GM12878 (cell line): ENCODE results near the gene CHD1L. TPM values are rescaled to one million over a fixed set of nuclear protein-coding genes. Genes with fewer than 3 reads are reported as not detected.

Source experiments
- ATAC-seq: fragments of 200-7000 bp; cut with Tn5 transposase; 3 replicates; pipeline ENCODE4 v1.9.1; 2020; ENCODE audit warnings: mild to moderate bottlenecking, moderate library complexity
- BruUV-seq: library from RNA; stranded (reverse); fragments of 400-500 nt; replicated peaks from 2 replicates; lab custom pipeline; 2021; lab: Mats Ljungman, UMichigan
- CTCF ChIA-PET: fragments of 300-600 bp; sonication (Branson Sonifier 250); formaldehyde crosslinking; extraction: SDS; loops from one replicate; lab custom pipeline; 2021; ENCODE audit warnings: inconsistent platforms; lab: Yijun Ruan, JAX
- POLR2A ChIA-PET: fragments of 350-600 bp; formaldehyde crosslinking; extraction: SDS; loops from one replicate; lab custom pipeline; 2021; ENCODE audit warnings: inconsistent platforms; lab: Charles Lee
- RAD21 ChIA-PET: fragments of 300-600 bp; sonication (Branson Sonifier 250); formaldehyde crosslinking; loops from one replicate; lab custom pipeline; 2023; ENCODE audit warnings: antibody characterized with exemption; ENCODE audit not compliant: unreplicated experiment; lab: Charles Lee
- SMC1A ChIA-PET: fragments of 300-600 bp; sonication (Branson Sonifier 250); formaldehyde crosslinking; loops from one replicate; lab custom pipeline; 2023; ENCODE audit not compliant: unreplicated experiment, uncharacterized antibody; lab: Charles Lee
- DNase-seq: peaks from one replicate; pipeline ENCODE4 v3.0.0-alpha.2; 2011; ENCODE audit warnings: low read depth, low spot score
- FAIRE-seq: peaks from 3 replicates; lab custom pipeline; 2011; peaks lifted over from hg19 to GRCh38; lab: Jason Lieb, UNC
- H2AFZ ChIP-seq: 2 replicates; pipeline ENCODE4 v1.6.0; 2011; ENCODE audit warnings: low read depth, low read length, control low read depth; ENCODE audit not compliant: control insufficient read depth
- H3K27ac ChIP-seq: 2 replicates; pipeline ENCODE4 v1.5.1; 2011; ENCODE audit warnings: control low read depth; ENCODE audit not compliant: control insufficient read depth, insufficient read depth
- H3K27me3 ChIP-seq, 2 experiments: replicated peaks in 1 of 2; 2 replicates each; pipeline versions ENCODE4 v1.6.0 to v1.6.1; 2011; ENCODE audit warnings: low read length in 1 of 2; ENCODE audit not compliant: control insufficient read depth in 2 of 2, insufficient read depth in 2 of 2
- H3K36me3 ChIP-seq, 2 experiments: 2 replicates each; pipeline ENCODE4 v1.5.1; 2011; ENCODE audit warnings: low read length in 1 of 2; ENCODE audit not compliant: control insufficient read depth in 2 of 2, insufficient read depth in 2 of 2
- H3K4me1 ChIP-seq: 2 replicates; pipeline ENCODE4 v1.6.1; 2011; ENCODE audit warnings: mild to moderate bottlenecking, low read length, moderate library complexity, mixed read lengths; ENCODE audit not compliant: control insufficient read depth, insufficient read depth
- H3K4me2 ChIP-seq: 2 replicates; pipeline ENCODE4 v1.6.0; 2011; ENCODE audit warnings: control low read depth; ENCODE audit not compliant: control insufficient read depth, insufficient read depth
- H3K4me3 ChIP-seq: fragments of 200-600 bp; sonication (generic); 2 replicates; pipeline ENCODE4 v1.5.1; 2016
- H3K79me2 ChIP-seq: 2 replicates; pipeline ENCODE4 v1.6.0; 2011; ENCODE audit warnings: low read length; ENCODE audit not compliant: control insufficient read depth, insufficient read depth
- H3K9ac ChIP-seq: 2 replicates; pipeline ENCODE4 v1.8.0; 2011; ENCODE audit warnings: low read length, control low read depth, mixed read lengths; ENCODE audit not compliant: control insufficient read depth, insufficient read depth
- H3K9me3 ChIP-seq: replicated peaks from 3 replicates; pipeline ENCODE4 v1.5.1; 2011; ENCODE audit warnings: mild to moderate bottlenecking, low read length; ENCODE audit not compliant: control insufficient read depth, insufficient read depth
- H4K20me1 ChIP-seq: 2 replicates; pipeline ENCODE4 v1.6.0; 2011; ENCODE audit not compliant: control insufficient read depth, insufficient read depth
- IKZF2 ChIP-seq, 2 experiments: fragments of 450-650 bp; IDR thresholded peaks; 2 replicates each; pipeline ENCODE4 v1.6.1; 2017; ENCODE audit warnings: mild to moderate bottlenecking in 2 of 2, moderate library complexity in 2 of 2
- IRF5 ChIP-seq: fragments of 450-650 bp; IDR thresholded peaks from 2 replicates; pipeline ENCODE4 v1.6.1; 2017; ENCODE audit warnings: borderline replicate concordance
- MYB ChIP-seq: fragments of 150-350 bp; IDR thresholded peaks from 2 replicates; pipeline ENCODE4 v1.6.1; 2014; ENCODE audit warnings: mild to moderate bottlenecking, low read depth, low read length, borderline replicate concordance
- PBX3 ChIP-seq: IDR thresholded peaks from 2 replicates; pipeline ENCODE4 v1.6.1; 2011; ENCODE audit warnings: mild to moderate bottlenecking, low read depth, low read length, moderate library complexity; ENCODE audit not compliant: insufficient replicate concordance
- RBBP5 ChIP-seq: fragments of 200-600 bp; sonication (generic); conservative IDR thresholded peaks from 2 replicates; pipeline ENCODE4 v1.6.1; 2016
- STAT3 ChIP-seq: IDR thresholded peaks from 2 replicates; pipeline ENCODE4 v1.6.1; 2011; ENCODE audit warnings: low read depth, low read length, improper control_type of control experiment
- WGBS: methylation state at CpG from one replicate; pipeline ENCODE4 v1.1.6; 2016; ENCODE audit warnings: low lambda C conversion rate; ENCODE audit not compliant: insufficient replicate concordance, insufficient coverage; ENCODE audit errors: missing lambda C conversion rate; 5-methylcytosine and 5-hydroxymethylcytosine counted together
- in situ Hi-C: fragments of 300-500 bp; cut with MboI; formaldehyde crosslinking; loops from 9 replicates; pipeline ENCODE4 v1.14.3; 2018; ENCODE audit warnings: mixed read lengths
- intact Hi-C: fragments of 100-400 bp; cut with micrococcal nuclease; formaldehyde crosslinking; loops from one replicate; pipeline ENCODE4 v1.14.2; 2022; ENCODE audit not compliant: unreplicated experiment
- polyA plus RNA-seq, 11 experiments: library from polyadenylated mRNA; depleted of rRNA in 4 of 11; unstranded in 6 of 11; stranded (reverse) in 5 of 11; fragments of >200 nt; fragmentation: Nextera tagmentation in 4 of 11; fragmentation: Illumina TruSeq in 1 of 11; extraction: Ambion mirVana in 4 of 11; extraction: Trizol in 1 of 11; gene quantifications; 1 replicate in 1 of 11; 2 replicates in 10 of 11; pipeline versions ENCODE4 v1.2.1 to v1.2.3, GENCODE V29; 2011 to 2016; ENCODE audit warnings: inconsistent platforms in 2 of 11, missing spikeins in 2 of 11, low read depth in 1 of 11
- total RNA-seq, 4 experiments: library from RNA; depleted of rRNA in 3 of 4; stranded (reverse); fragments of >200 nt in 3 of 4; fragmentation: Illumina TruSeq in 1 of 4; extraction: Trizol in 1 of 4; gene quantifications; 2 replicates each; pipeline versions ENCODE4 v1.2.1 to v1.2.3, GENCODE V29; 2013 to 2021
- TF ChIP-seq, protein P1 (sequence below): IDR thresholded peaks from 2 replicates; pipeline ENCODE4 v1.6.1; 2012; ENCODE audit warnings: improper control_type of control experiment, low read depth, low read length; ENCODE audit not compliant: insufficient replicate concordance

The CHD1L gene
- total and polyA plus RNA-seq, 10 of the 15 experiments (the other 5 are each of a cell fraction or from before 2014, with no cell fraction given): 21.2 to 54.2 (median 44.5) TPM

DNA sequence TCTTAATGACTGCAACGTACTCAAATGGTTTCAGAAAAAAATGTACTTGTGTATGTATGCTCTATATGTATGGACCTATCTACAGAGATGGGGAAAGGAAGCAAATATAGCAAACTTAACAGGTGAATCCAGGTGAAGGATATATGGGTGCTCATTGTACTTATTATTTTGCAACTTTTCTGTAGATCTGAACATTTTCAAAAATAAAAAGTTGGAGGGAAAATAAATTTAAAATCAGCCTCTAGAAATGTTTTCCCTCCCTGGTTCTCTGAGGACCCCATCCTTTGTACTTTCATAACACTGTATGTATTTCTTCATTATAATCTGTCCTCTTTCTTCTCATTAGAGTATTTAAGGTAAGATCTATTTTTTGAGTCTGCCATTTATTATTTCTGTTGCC, 35.3 kb upstream of the CHD1L start:
- Histone ChIP-seq H3K9me3 (no peaks in the 10 kb centered on the region), H3K79me2 (no peaks in the 10 kb centered on the region), H3K9ac (no peak overlapping the region), H3K4me3 (no peak overlapping the region), H3K36me3 (no peaks in the 10 kb centered on the region), H3K4me1 (no peaks in the 10 kb centered on the region), H2AFZ (no peak overlapping the region), H4K20me1 (no peaks in the 10 kb centered on the region), H3K27me3 (no peaks in the 10 kb centered on the region), H3K4me2 (no peak overlapping the region), H3K27ac (no peak overlapping the region)
- DNase-seq: no peak
- SMC1A ChIA-PET: no interaction called here
- TF ChIP-seq RBBP5 (no peak), MYB (no peak), STAT3 (no peak), IKZF2 (IDR thresholded peaks at IDR 0.05) (no peak), PBX3 (no peak), IRF5 (no peak)
- TF ChIP-seq, protein P1, sequence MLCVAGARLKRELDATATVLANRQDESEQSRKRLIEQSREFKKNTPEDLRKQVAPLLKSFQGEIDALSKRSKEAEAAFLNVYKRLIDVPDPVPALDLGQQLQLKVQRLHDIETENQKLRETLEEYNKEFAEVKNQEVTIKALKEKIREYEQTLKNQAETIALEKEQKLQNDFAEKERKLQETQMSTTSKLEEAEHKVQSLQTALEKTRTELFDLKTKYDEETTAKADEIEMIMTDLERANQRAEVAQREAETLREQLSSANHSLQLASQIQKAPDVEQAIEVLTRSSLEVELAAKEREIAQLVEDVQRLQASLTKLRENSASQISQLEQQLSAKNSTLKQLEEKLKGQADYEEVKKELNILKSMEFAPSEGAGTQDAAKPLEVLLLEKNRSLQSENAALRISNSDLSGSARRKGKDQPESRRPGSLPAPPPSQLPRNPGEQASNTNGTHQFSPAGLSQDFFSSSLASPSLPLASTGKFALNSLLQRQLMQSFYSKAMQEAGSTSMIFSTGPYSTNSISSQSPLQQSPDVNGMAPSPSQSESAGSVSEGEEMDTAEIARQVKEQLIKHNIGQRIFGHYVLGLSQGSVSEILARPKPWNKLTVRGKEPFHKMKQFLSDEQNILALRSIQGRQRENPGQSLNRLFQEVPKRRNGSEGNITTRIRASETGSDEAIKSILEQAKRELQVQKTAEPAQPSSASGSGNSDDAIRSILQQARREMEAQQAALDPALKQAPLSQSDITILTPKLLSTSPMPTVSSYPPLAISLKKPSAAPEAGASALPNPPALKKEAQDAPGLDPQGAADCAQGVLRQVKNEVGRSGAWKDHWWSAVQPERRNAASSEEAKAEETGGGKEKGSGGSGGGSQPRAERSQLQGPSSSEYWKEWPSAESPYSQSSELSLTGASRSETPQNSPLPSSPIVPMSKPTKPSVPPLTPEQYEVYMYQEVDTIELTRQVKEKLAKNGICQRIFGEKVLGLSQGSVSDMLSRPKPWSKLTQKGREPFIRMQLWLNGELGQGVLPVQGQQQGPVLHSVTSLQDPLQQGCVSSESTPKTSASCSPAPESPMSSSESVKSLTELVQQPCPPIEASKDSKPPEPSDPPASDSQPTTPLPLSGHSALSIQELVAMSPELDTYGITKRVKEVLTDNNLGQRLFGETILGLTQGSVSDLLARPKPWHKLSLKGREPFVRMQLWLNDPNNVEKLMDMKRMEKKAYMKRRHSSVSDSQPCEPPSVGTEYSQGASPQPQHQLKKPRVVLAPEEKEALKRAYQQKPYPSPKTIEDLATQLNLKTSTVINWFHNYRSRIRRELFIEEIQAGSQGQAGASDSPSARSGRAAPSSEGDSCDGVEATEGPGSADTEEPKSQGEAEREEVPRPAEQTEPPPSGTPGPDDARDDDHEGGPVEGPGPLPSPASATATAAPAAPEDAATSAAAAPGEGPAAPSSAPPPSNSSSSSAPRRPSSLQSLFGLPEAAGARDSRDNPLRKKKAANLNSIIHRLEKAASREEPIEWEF: no peak
- intact Hi-C loops (no loop called here), in situ Hi-C loops (no loop called here)
- RAD21 ChIA-PET: no interaction called here
- CTCF ChIA-PET: no interaction called here
- ATAC-seq: no peak
- FAIRE-seq: no peak
- 0% methylated on average over 1 of the region's 1 CpG for WGBS
- POLR2A ChIA-PET: no interaction called here
- BruUV-seq: no TSS peak
